ENCODE data around the gene CITED1.
A peak's percentile ranks its signal among the peaks of the same experiment; 100 is the strongest.
"Not testable (repeated sequence)": the region's sequence is repeated elsewhere in the genome, so short reads cannot be mapped to it uniquely, and the experiment has no call there.

The CITED1 gene

DNA sequence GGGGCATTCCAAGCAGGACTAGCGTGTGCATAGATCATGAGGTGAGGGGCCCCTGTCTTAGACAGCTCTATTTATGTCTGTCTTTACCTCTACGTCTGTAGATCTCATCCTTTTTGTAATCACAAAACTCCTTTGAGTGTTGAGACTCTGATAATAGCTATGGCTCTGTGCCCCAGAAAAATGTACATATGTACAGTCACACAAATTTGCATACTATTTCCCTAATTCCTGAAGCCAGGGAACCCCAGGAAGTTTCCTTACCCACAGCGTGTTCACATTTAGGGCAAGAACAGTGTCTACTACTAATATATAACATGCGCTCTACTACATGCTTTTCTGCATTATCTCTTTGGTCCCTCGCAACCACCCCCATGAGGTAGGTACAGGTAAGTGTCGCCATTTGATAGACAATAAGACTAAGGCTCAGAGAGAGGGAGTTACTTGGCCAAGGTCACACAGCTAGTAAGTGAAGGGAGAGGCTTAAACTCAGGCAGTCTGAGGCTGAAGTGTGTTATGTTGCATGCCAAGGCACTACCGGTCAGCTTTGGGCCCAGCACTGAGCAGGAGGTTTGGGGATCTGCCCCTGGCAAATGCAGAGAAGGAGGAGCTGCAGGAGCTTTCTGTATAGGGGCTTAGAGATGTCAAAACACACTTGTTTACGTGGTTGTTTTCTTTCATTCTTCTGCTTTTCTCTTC lies 21.0 kb upstream of the CITED1 start:
- H3K36me3 ChIP-seq (ENCODE audit: control insufficient read depth, insufficient read depth, low read length) = no peaks in the 10 kb centered on the region
- H3K9me3 ChIP-seq (ENCODE audit: control insufficient read depth, insufficient read depth, low read length) = no peaks in the 10 kb centered on the region
- no peak for DNase-seq (ENCODE audit: low read depth, low spot score)
- H3K27ac ChIP-seq (ENCODE audit: low read length) = no peak overlapping the region
- H3K27me3 ChIP-seq (ENCODE audit: control insufficient read depth, insufficient read depth, low read length) = no peaks in the 10 kb centered on the region
- WGBS (ENCODE audit: insufficient coverage, insufficient read length) = no CpG with 5 or more reads among the region's 8 CpGs
- no peak overlapping the region for H3K4me3 ChIP-seq (ENCODE audit: low read length)
- H3K4me1 ChIP-seq (ENCODE audit: control insufficient read depth, insufficient read depth, low read length) = 0 out of 2 replicates have a peak, but pooled peaks cover 1% of the 10 kb centered on the region

DNA sequence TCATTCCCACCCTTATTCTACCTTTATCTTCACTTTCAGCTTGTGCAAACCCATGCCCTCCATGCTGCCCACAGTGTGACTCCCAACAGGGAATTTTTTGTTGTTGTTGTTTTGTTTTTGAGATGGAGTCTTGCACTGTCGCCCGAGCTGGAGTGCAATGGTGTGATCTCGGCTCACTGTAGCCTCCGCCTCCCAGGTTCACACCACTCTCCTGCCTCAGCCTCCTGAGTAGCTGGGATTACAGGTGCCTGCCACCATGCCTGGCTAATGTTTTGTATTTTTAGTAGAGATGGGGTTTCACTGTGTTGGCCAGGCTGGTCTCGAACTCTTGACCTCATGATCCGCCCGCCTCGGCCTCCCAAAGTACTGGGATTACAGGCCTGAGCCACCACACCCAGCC lies 13.9 kb upstream of the CITED1 start:
- not testable (repeated sequence) for DNase-seq (ENCODE audit: low read depth, low spot score); H3K4me3 ChIP-seq (ENCODE audit: low read length); H3K36me3 ChIP-seq (ENCODE audit: control insufficient read depth, insufficient read depth, low read length); H3K4me1 ChIP-seq (ENCODE audit: control insufficient read depth, insufficient read depth, low read length); H3K27ac ChIP-seq (ENCODE audit: low read length); H3K9me3 ChIP-seq (ENCODE audit: control insufficient read depth, insufficient read depth, low read length); H3K27me3 ChIP-seq (ENCODE audit: control insufficient read depth, insufficient read depth, low read length)
- WGBS (ENCODE audit: insufficient coverage, insufficient read length) = no CpG with 5 or more reads among the region's 8 CpGs

DNA sequence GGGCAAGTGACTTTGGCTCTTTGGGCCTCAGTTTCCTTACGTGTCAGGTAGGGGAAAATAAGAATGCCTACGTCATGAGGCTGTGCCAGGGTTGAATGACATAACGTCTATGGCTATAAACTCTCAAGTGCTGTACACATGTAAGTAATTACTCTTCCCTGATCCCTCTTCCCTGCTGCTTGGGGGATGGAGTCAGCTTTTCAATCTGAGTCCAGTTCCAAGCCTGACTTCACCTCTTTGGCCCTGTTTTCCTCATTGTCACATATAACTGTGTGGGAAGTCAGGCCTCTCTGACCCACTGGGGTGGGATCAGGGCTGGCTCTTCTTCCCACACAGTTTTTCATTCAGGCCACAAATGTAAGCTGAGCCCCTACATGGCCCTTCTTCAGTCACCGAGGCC lies 11.4 kb upstream of the CITED1 start:
- no CpG with 5 or more reads among the region's 4 CpGs for WGBS (ENCODE audit: insufficient coverage, insufficient read length)
- H3K27me3 ChIP-seq (ENCODE audit: control insufficient read depth, insufficient read depth, low read length) = no peaks in the 10 kb centered on the region
- no peaks in the 10 kb centered on the region for H3K9me3 ChIP-seq (ENCODE audit: control insufficient read depth, insufficient read depth, low read length)
- DNase-seq (ENCODE audit: low read depth, low spot score) = no peak
- H3K4me1 ChIP-seq (ENCODE audit: control insufficient read depth, insufficient read depth, low read length) = no peaks in the 10 kb centered on the region; the same call in 1 of the 2 replicates
- no peaks in the 10 kb centered on the region for H3K36me3 ChIP-seq (ENCODE audit: control insufficient read depth, insufficient read depth, low read length)
- H3K27ac ChIP-seq (ENCODE audit: low read length) = no peak overlapping the region
- H3K4me3 ChIP-seq (ENCODE audit: low read length) = no peak overlapping the region

DNA sequence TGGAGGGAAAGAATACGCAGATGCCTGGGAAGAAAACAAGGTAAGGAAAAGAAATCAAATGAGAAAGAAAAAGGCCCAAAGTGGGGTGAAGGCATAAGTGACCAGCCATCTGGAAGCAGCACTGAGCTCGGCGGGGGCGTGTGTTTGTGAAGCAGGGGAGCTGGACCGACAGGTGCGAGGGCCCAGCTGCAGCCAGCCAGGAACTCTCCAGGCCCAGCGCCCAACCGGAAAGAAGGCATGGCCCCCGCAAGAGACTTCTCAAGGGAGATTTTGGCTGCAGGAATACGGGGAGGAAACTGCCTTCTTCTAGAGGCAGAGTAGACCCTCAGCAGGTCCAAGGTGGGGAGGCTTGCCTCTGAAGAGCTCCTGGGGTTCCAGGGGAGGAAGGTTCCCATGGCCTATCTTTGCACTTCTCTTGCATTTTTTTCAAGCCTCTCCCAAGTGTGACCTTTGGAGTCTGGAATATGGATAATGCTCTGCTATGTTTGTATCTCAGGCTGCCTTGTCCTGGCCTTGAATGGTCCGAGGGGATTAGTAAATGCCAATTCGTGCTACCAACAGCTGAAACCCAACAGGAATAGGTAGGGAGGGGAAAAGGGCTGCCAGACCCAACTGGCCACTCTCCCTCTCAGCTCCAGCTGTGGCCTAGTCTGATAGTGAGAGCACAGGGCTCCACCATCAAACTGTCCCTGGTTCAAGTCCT lies 10.8 kb upstream of the CITED1 start:
- no peak overlapping the region for H3K27ac ChIP-seq (ENCODE audit: low read length)
- H3K9me3 ChIP-seq (ENCODE audit: control insufficient read depth, insufficient read depth, low read length) = no peaks in the 10 kb centered on the region
- no peak overlapping the region for H3K4me3 ChIP-seq (ENCODE audit: low read length)
- no peaks in the 10 kb centered on the region; the same call in 1 of the 2 replicates for H3K4me1 ChIP-seq (ENCODE audit: control insufficient read depth, insufficient read depth, low read length)
- no peak for DNase-seq (ENCODE audit: low read depth, low spot score)
- WGBS (ENCODE audit: insufficient coverage, insufficient read length) = no CpG with 5 or more reads among the region's 12 CpGs
- no peaks in the 10 kb centered on the region for H3K27me3 ChIP-seq (ENCODE audit: control insufficient read depth, insufficient read depth, low read length)
- H3K36me3 ChIP-seq (ENCODE audit: control insufficient read depth, insufficient read depth, low read length) = no peaks in the 10 kb centered on the region

DNA sequence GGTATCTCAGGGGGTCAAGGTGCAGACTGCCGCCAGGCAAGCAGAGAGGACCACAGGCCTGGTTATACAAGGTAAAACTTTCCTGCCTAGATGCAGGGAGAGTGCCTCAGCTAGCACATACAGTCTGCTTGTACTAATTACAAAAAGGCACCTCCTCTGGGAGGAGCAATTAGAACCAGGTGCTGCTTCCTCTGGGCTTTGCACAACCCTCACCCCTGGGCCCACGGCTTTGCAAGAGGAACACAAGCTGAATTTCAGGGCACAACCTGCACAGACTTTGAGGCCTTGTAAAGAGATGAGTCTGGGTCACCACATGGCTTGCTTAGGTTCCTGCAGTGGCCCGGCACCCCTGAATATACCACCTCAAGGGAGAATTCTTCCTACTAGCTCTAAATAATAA lies 9.2 kb upstream of the CITED1 start:
- H3K4me1 ChIP-seq (ENCODE audit: control insufficient read depth, insufficient read depth, low read length) = no peaks in the 10 kb centered on the region; the same call in 1 of the 2 replicates
- no peak for DNase-seq (ENCODE audit: low read depth, low spot score)
- whole genome bisulfite sequencing (ENCODE audit: insufficient coverage, insufficient read length) = no CpG with 5 or more reads among the region's 3 CpGs
- no peaks in the 10 kb centered on the region for H3K36me3 ChIP-seq (ENCODE audit: control insufficient read depth, insufficient read depth, low read length)
- no peaks in the 10 kb centered on the region for H3K27me3 ChIP-seq (ENCODE audit: control insufficient read depth, insufficient read depth, low read length)
- H3K9me3 ChIP-seq (ENCODE audit: control insufficient read depth, insufficient read depth, low read length) = no peaks in the 10 kb centered on the region
- H3K4me3 ChIP-seq (ENCODE audit: low read length) = no peak overlapping the region
- H3K27ac ChIP-seq (ENCODE audit: low read length) = no peak overlapping the region

DNA sequence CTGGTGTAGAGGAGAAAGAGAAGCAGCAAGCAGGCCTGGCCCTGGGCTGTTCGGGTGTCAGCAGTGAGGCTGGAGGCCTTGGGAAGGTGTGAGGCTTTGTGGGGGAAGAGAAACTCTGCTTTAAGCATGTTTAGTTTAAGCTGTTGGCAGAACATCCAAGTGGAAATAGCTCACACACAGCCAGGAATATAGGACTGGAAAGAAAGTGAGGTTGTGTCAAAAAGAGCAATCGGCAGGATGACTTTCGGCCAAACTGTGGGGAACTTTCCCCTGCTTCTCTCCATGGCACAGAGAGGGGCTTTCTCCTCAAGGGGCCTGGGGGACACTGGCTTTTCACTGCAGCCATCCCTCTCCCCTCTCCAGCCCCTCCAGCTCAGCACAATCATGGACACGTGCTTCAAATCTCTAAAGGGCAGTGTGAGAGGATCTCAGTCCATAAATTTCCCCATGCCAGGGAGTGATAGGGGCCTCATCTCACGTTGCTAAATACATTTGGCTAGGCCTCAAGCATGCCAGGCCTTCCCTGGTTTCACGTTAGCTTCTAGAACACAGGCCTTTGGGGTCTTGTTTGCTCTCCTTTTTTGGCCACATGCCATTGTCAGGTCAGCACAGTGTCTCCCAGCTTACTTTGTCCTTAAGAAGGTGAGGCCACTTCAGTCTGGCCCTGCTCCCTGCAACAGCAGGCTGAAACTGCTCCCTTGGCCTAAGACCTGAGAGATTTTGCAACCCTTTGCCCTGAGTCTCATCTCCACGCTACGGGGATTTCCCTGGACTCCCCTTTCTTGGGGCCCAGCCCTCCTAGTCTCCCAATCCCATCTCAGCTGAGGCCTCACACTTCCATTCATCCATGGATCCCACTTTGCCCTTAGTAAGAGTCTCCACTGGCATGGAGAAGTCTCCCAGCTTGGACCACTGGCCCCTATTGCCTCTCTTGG lies 8.3 kb upstream of the CITED1 start:
- Histone ChIP-seq H3K27me3 (ENCODE audit: control insufficient read depth, insufficient read depth, low read length) (peaks cover 1% of the 10 kb centered on the region; the same call in 1 of the 2 replicates), H3K4me1 (ENCODE audit: control insufficient read depth, insufficient read depth, low read length) (peaks cover 1% of the 10 kb centered on the region; the same call in 1 of the 2 replicates), H3K27ac (ENCODE audit: low read length) (no peak overlapping the region), H3K4me3 (ENCODE audit: low read length) (no peak overlapping the region), H3K36me3 (ENCODE audit: control insufficient read depth, insufficient read depth, low read length) (no peaks in the 10 kb centered on the region), H3K9me3 (ENCODE audit: control insufficient read depth, insufficient read depth, low read length) (no peaks in the 10 kb centered on the region)
- no peak for DNase-seq (ENCODE audit: low read depth, low spot score)
- no CpG with 5 or more reads among the region's 8 CpGs for WGBS (ENCODE audit: insufficient coverage, insufficient read length)

DNA sequence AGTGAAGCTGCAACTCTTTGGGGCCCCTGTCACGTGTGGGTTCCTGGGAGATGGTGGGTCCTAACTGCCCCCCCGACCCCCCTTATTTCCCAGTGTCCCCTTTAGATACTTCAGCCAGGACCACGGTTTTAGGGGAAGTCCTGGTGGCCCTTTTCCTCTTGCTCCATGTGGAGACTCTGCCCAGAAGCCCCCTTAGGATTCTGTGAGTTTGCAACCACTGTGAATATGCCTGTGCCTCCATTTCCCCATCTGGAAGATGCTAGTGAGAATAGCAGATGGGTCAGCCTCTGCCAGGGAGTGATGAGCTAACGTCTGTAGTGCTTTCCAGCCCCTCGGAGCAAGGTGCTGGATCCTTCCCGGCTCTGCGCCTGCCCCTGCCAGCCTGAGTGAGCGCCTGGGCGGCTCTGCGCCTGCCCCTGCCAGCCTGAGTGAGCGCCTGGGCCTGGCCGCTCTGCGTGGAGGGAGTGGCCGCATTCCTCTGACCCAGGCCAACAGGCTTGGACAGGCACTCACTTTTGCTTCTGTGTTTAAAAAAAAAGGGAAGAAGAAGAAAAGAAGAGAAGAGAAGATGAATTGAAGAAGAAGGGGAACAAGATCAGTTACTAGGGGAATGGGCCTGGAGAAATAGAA lies 6.7 kb upstream of the CITED1 start:
- WGBS (ENCODE audit: insufficient coverage, insufficient read length) = no CpG with 5 or more reads among the region's 14 CpGs
- H3K4me3 ChIP-seq (ENCODE audit: low read length) = no peak overlapping the region
- H3K9me3 ChIP-seq (ENCODE audit: control insufficient read depth, insufficient read depth, low read length) = no peaks in the 10 kb centered on the region
- no peaks in the 10 kb centered on the region for H3K36me3 ChIP-seq (ENCODE audit: control insufficient read depth, insufficient read depth, low read length)
- no peak overlapping the region for H3K27ac ChIP-seq (ENCODE audit: low read length)
- peaks cover 14% of the 10 kb centered on the region for H3K27me3 ChIP-seq (ENCODE audit: control insufficient read depth, insufficient read depth, low read length)
- H3K4me1 ChIP-seq (ENCODE audit: control insufficient read depth, insufficient read depth, low read length) = peaks cover 1% of the 10 kb centered on the region; the same call in 1 of the 2 replicates
- DNase-seq (ENCODE audit: low read depth, low spot score) = no peak

DNA sequence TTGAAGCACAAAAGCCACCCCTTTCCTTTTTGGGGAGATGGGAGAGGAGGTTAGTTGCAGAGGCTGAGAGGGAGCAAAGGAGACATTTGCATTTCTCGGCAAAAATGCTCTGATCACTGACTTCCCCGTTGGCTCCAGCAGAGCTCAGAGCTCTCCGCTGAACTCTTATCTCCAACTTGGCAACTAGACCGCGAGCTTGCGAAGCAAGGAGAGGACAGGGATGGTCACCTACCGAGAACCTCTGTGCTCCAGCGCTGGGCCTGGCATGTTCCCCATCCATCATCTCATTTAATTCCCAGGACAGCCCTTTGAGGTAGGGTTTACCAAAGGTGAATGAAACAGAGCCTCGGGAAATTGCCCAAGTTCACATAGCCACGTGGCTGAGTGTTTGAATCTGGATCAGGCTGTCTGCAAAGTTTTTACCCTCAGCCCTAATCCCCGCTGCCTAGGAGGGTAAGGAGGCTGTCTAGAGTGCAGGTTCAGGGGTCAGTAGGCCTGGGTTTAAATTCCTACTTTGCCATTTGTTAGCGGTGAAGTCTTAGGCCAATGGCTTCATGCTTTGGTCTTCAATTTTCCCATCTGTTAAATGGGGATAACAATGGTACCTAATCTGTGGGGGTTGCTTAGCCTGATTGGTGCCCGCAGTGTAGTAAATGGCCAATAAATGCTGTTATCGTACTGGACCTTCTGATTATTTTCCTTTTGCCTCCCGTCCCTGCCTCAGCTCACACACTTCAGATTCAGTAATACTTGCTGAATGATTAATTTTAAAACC lies 3.8 kb upstream of the CITED1 start:
- no peak for DNase-seq (ENCODE audit: low read depth, low spot score)
- Histone ChIP-seq H3K4me3 (ENCODE audit: low read length) (peak overlapping the region; percentile 25; the same call in 1 of the 2 replicates), H3K27me3 (ENCODE audit: control insufficient read depth, insufficient read depth, low read length) (peaks cover 32% of the 10 kb centered on the region), H3K27ac (ENCODE audit: low read length) (no peak overlapping the region), H3K4me1 (ENCODE audit: control insufficient read depth, insufficient read depth, low read length) (peaks cover 1% of the 10 kb centered on the region; the same call in 1 of the 2 replicates), H3K9me3 (ENCODE audit: control insufficient read depth, insufficient read depth, low read length) (no peaks in the 10 kb centered on the region), H3K36me3 (ENCODE audit: control insufficient read depth, insufficient read depth, low read length) (no peaks in the 10 kb centered on the region)
- no CpG with 5 or more reads among the region's 15 CpGs for WGBS (ENCODE audit: insufficient coverage, insufficient read length)

DNA sequence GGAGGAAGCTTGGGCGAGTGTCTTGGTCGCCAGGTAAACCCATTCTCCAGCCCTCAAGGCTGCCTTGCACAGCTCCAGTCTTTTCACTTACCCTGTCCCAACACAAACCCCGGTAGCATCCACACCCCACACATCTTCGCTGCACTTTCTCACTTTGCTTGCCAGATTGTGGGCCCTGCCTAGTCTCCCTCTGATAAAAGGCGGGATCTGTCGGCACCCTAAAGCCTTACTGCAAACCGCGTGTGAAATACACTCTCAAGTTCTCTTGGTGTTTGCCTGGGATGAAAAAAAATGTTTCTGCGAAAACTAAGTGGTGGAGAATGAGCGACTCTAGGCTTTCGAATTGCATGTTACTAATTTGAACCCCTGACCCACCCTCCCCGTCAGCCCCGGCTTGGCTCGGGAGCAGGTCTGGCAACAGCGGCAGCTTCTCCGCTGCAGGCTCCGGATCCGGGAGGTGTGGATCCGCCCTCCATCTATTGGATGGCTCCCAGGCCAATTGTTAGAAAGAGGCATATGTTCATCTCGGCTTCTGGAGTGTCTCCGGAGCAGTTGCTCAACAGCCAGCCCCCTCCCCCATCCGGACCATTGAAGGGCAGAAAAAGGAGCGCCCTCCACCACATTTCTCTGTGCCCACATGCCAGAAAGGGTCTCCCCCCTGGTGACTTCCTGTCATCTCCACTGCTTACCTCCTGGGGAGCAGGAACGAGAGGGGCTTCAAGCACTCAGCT lies 3.0 kb upstream of the CITED1 start:
- H3K9me3 ChIP-seq (ENCODE audit: control insufficient read depth, insufficient read depth, low read length) = no peaks in the 10 kb centered on the region
- no peaks in the 10 kb centered on the region for H3K36me3 ChIP-seq (ENCODE audit: control insufficient read depth, insufficient read depth, low read length)
- peaks cover 1% of the 10 kb centered on the region; the same call in 1 of the 2 replicates for H3K4me1 ChIP-seq (ENCODE audit: control insufficient read depth, insufficient read depth, low read length)
- H3K27ac ChIP-seq (ENCODE audit: low read length) = no peak overlapping the region
- no CpG with 5 or more reads among the region's 24 CpGs for WGBS (ENCODE audit: insufficient coverage, insufficient read length)
- peak overlapping the region; percentile 25; the same call in 1 of the 2 replicates for H3K4me3 ChIP-seq (ENCODE audit: low read length)
- H3K27me3 ChIP-seq (ENCODE audit: control insufficient read depth, insufficient read depth, low read length) = peaks cover 39% of the 10 kb centered on the region
- peak; percentile 33 for DNase-seq (ENCODE audit: low read depth, low spot score)
